Body of pancreas (tissue), 4 donors: ENCODE results near the gene NFYC. TPM values are rescaled to one million over a fixed set of nuclear protein-coding genes. Genes with fewer than 3 reads are reported as not detected.

Experiments
- ATAC-seq: fragments of 150-250 bp; one replicate; pipeline ENCODE4 v1.9.1; 2016
- DNase-seq, 4 donors: peaks; one replicate each; pipeline ENCODE4 v3.0.0-alpha.2; 2019
- H3K27ac ChIP-seq, 4 donors: fragments of 200-600 bp; sonication (generic); 1 replicate in 3 of 4; 2 replicates in 1 of 4; pipeline versions ENCODE4 v1.5.1 to v1.6.1; 2016 to 2019; ENCODE audit warnings: mild to moderate bottlenecking in 1 of 4, mixed read lengths in 1 of 4, moderate library complexity in 1 of 4
- H3K27me3 ChIP-seq, 2 donors: fragments of 200-600 bp; sonication (generic); one replicate each; pipeline ENCODE4 v1.6.0; 2016; ENCODE audit warnings: mild to moderate bottlenecking in 1 of 2
- H3K36me3 ChIP-seq, 2 donors: fragments of 200-600 bp; sonication (generic); replicated peaks in 1 of 2; 2 replicates each; pipeline ENCODE4 v1.5.1; 2016; ENCODE audit warnings: low read depth in 2 of 2; ENCODE audit not compliant: insufficient read depth in 1 of 2
- H3K4me1 ChIP-seq: fragments of 200-600 bp; sonication (generic); one replicate; pipeline ENCODE4 v1.6.0; 2016
- H3K4me3 ChIP-seq, 2 donors: fragments of 200-600 bp; sonication (generic); 1 replicate in 1 of 2; 2 replicates in 1 of 2; pipeline ENCODE4 v1.5.1; 2016 to 2019
- H3K9me3 ChIP-seq, 3 donors: fragments of 200-600 bp; sonication (generic); 1 replicate in 2 of 3; 2 replicates in 1 of 3; pipeline ENCODE4 v1.5.1; 2016
- CTCF ChIP-seq, 7 experiments: fragments of 450-650 bp in 4 of 7; fragments of 200-600 bp in 3 of 7; sonication (generic) in 3 of 7; IDR thresholded peaks; one replicate each; pipeline ENCODE4 v1.5.1; 2016 to 2019; ENCODE audit warnings: antibody characterized with exemption in 7 of 7
- POLR2A ChIP-seq, 3 donors: fragments of 450-650 bp; IDR thresholded peaks; one replicate each; pipeline ENCODE4 v1.6.1; 2016; ENCODE audit warnings: antibody characterized with exemption in 3 of 3, mild to moderate bottlenecking in 2 of 3
- WGBS, 2 donors: methylation state at CpG; one replicate each; pipeline ENCODE4 v1.1.5; 2017; 5-methylcytosine and 5-hydroxymethylcytosine counted together
- intact Hi-C: fragments of 100-400 bp; cut with DNase I; formaldehyde crosslinking; loops from one replicate; pipeline ENCODE4 v1.15.1; 2023
- total RNA-seq, 2 donors: library from RNA; depleted of rRNA; stranded (reverse); fragments of >200 nt; gene quantifications; one replicate each; pipeline ENCODE4 v1.1.0, GENCODE V29; 2016

NFYC gene
- total RNA-seq, 2 donors from 2014 or later: 37.2 to 44.9 TPM

- DNase-seq (no peak), ATAC-seq (no peak)
- no peak overlapping the region for H3K27ac ChIP-seq
Observed at GRCh38 chr1:40788561-40789341, 97.2 kb downstream of the NFYC start.

GRCh38 chr1:40789342-40789598 lies 97.8 kb downstream of the NFYC start:
- intact Hi-C loops: no loop called here
- Histone ChIP-seq H3K27me3 (no peaks in the 10 kb centered on the region), H3K4me1 (no peaks in the 10 kb centered on the region), H3K9me3 (no peaks in the 10 kb centered on the region), H3K36me3 (no peaks in the 10 kb centered on the region), H3K27ac (no peak overlapping the region), H3K4me3 (no peak overlapping the region)
- WGBS, 2 donors: 49 to 58% methylated on average over 2 of the region's 2 CpGs
- TF ChIP-seq POLR2A (IDR thresholded peaks at IDR 0.05) (no peak), CTCF (IDR thresholded peaks at IDR 0.05) (no peak)
- ATAC-seq (no peak), DNase-seq (no peak)

More at GRCh38 chr1:40788561-40789341, 97.2 kb downstream of the NFYC start:
- intact Hi-C loops: no loop called here
- Histone ChIP-seq H3K4me1 (no peaks in the 10 kb centered on the region), H3K27me3 (no peaks in the 10 kb centered on the region), H3K36me3 (no peaks in the 10 kb centered on the region), H3K4me3 (no peak overlapping the region), H3K9me3 (no peaks in the 10 kb centered on the region)
- 74 to 76% methylated on average over 16 to 17 of the region's 17 CpGs for WGBS, 2 donors
- TF ChIP-seq POLR2A (IDR thresholded peaks at IDR 0.05) (no peak), CTCF (IDR thresholded peaks at IDR 0.05) (no peak)

- 79 to 82% methylated on average over 13 of the region's 13 CpGs for WGBS, 2 donors
- TF ChIP-seq POLR2A (IDR thresholded peaks at IDR 0.05): no peak
- no peak for TF ChIP-seq CTCF (IDR thresholded peaks at IDR 0.05)
- no peak for ATAC-seq
- intact Hi-C loops: no loop called here
- Histone ChIP-seq H3K4me1 (no peaks in the 10 kb centered on the region), H3K9me3 (no peaks in the 10 kb centered on the region), H3K27me3 (no peaks in the 10 kb centered on the region), H3K36me3 (no peaks in the 10 kb centered on the region), H3K4me3 (no peak overlapping the region), H3K27ac (no peak overlapping the region)
- no peak for DNase-seq
Observed at GRCh38 chr1:40789661-40790430, 98.3 kb downstream of the NFYC start.

- intact Hi-C loops: no loop called here
- H3K27me3 ChIP-seq: no peaks in the 10 kb centered on the region
- WGBS, 2 donors: 79 to 80% methylated on average over 7 of the region's 7 CpGs
Observed at GRCh38 chr1:40792036-40792435, 100.5 kb downstream of the NFYC start.

More at GRCh38 chr1:40792036-40792435, 100.5 kb downstream of the NFYC start:
- no peaks in the 10 kb centered on the region for H3K36me3 ChIP-seq
- TF ChIP-seq POLR2A (IDR thresholded peaks at IDR 0.05) (no peak), CTCF (IDR thresholded peaks at IDR 0.05) (no peak)
- no peaks in the 10 kb centered on the region for H3K9me3 ChIP-seq
- no peak overlapping the region for H3K4me3 ChIP-seq
- H3K4me1 ChIP-seq: peaks cover under 1% of the 10 kb centered on the region
- DNase-seq (no peak), ATAC-seq (no peak)
- no peak overlapping the region for H3K27ac ChIP-seq
